Measurements from ENCODE around the gene GPR39. TPM values are rescaled to one million over a fixed set of nuclear protein-coding genes. Genes with fewer than 3 reads are reported as not detected.

Gene GPR39
- total RNA-seq, 2 experiments from 2014 or later, result 0.13 TPM; not detected in 1

DNA sequence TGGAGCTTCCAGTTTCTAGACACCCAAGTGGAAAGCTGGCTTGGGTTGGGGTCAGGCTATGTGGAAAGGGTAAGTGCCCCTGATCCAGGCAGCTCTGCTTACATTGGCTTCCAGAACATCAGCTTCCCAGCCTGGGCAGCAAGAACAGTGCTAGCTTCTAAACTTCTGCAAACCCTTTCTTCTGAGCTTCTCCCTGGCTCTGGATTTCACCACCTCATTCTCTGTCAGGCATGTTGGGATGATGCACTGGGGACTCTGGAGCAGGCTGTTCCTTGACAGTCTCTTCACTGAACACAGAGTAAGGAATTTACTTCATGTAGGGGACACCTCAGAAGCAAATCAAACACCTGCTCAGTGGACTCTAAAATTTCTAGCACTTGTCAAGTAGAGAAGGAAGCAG lies 180.6 kb downstream of the GPR39 start:
- CTCF ChIA-PET (ENCODE audit: unreplicated experiment), result no interaction called here

DNA sequence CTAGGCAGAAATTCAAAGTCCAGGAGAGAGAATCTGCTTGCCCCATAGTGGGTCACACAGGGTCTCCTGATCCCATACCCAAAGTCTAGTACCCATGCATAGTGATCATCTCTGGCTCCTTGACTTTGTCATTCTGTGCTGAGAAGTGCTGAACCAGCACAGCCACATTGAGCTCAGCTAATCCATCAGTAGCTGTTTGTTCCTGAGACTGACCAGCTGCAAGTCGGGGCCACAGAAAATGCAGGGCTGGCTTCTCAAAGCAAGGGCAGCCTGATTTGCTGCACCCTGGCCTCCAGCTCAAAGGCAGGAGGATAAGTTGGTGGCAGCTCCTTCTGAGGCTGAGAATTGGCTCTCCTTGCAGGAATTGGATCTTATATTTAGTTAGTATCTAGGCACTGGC lies 181.2 kb downstream of the GPR39 start:
- intact Hi-C loops (cut with micrococcal nuclease; ENCODE audit: unreplicated experiment), result no loop called here
- Histone ChIP-seq H3K4me2 (ENCODE audit: low read length) (no peak overlapping the region), H3K4me1 (ENCODE audit: insufficient read depth, low read length, poor library complexity, severe bottlenecking) (no peaks in the 10 kb centered on the region), H4K20me1 (ENCODE audit: insufficient read depth, low read length) (no peaks in the 10 kb centered on the region), H2AFZ (ENCODE audit: low read length) (no peak overlapping the region), H3K79me2 (ENCODE audit: insufficient read depth, low read depth, low read length) (no peaks in the 10 kb centered on the region), H3K9me2 (ENCODE audit: insufficient read depth, low read length) (no peaks in the 10 kb centered on the region), H3K27ac (ENCODE audit: low read depth, low read length, poor library complexity, severe bottlenecking) (no peak overlapping the region), H3K36me3 (ENCODE audit: insufficient read depth, low read length) (no peaks in the 10 kb centered on the region), H3K9me3 (ENCODE audit: low read length) (no peaks in the 10 kb centered on the region), H3K4me3 (ENCODE audit: low read depth, low read length, poor library complexity, severe bottlenecking) (no peak overlapping the region)
- no peak for DNase-seq (ENCODE audit: low spot score)
- BruUV-seq (replicated peaks), result no TSS peak
- CTCF ChIA-PET (ENCODE audit: unreplicated experiment), result no interaction called here
- TF ChIP-seq, protein P1, sequence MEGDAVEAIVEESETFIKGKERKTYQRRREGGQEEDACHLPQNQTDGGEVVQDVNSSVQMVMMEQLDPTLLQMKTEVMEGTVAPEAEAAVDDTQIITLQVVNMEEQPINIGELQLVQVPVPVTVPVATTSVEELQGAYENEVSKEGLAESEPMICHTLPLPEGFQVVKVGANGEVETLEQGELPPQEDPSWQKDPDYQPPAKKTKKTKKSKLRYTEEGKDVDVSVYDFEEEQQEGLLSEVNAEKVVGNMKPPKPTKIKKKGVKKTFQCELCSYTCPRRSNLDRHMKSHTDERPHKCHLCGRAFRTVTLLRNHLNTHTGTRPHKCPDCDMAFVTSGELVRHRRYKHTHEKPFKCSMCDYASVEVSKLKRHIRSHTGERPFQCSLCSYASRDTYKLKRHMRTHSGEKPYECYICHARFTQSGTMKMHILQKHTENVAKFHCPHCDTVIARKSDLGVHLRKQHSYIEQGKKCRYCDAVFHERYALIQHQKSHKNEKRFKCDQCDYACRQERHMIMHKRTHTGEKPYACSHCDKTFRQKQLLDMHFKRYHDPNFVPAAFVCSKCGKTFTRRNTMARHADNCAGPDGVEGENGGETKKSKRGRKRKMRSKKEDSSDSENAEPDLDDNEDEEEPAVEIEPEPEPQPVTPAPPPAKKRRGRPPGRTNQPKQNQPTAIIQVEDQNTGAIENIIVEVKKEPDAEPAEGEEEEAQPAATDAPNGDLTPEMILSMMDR (conservative IDR thresholded peaks at IDR 0.05; ENCODE audit: low read length), result no peak
- POLR2A ChIA-PET, result interaction anchor here (0.6 to 0.9 kb wide), 2 partner anchors 13 to 14 kb away, joined by 3 read pairs; no protein-coding TSS in a partner anchor

More for the DNA sequence above, 180.6 kb downstream of the GPR39 start:
- Histone ChIP-seq H2AFZ (ENCODE audit: low read length) (no peak overlapping the region), H4K20me1 (ENCODE audit: insufficient read depth, low read length) (no peaks in the 10 kb centered on the region), H3K9me2 (ENCODE audit: insufficient read depth, low read length) (no peaks in the 10 kb centered on the region), H3K79me2 (ENCODE audit: insufficient read depth, low read depth, low read length) (no peaks in the 10 kb centered on the region), H3K9me3 (ENCODE audit: low read length) (no peaks in the 10 kb centered on the region), H3K4me2 (ENCODE audit: low read length) (no peak overlapping the region), H3K27ac (ENCODE audit: low read depth, low read length, poor library complexity, severe bottlenecking) (no peak overlapping the region), H3K4me3 (ENCODE audit: low read depth, low read length, poor library complexity, severe bottlenecking) (no peak overlapping the region), H3K36me3 (ENCODE audit: insufficient read depth, low read length) (no peaks in the 10 kb centered on the region), H3K4me1 (ENCODE audit: insufficient read depth, low read length, poor library complexity, severe bottlenecking) (no peaks in the 10 kb centered on the region)
- POLR2A ChIA-PET, result no interaction called here
- TF ChIP-seq, protein P1 (conservative IDR thresholded peaks at IDR 0.05; ENCODE audit: low read length), result no peak
- TF ChIP-seq EZH2phosphoT487 (IDR thresholded peaks at IDR 0.05; ENCODE audit: borderline replicate concordance, low read depth, low read length), result no peak
- intact Hi-C loops (cut with micrococcal nuclease; ENCODE audit: unreplicated experiment), result no loop called here
- BruUV-seq (replicated peaks), result no TSS peak
- no peak for DNase-seq (ENCODE audit: low spot score)

DNA sequence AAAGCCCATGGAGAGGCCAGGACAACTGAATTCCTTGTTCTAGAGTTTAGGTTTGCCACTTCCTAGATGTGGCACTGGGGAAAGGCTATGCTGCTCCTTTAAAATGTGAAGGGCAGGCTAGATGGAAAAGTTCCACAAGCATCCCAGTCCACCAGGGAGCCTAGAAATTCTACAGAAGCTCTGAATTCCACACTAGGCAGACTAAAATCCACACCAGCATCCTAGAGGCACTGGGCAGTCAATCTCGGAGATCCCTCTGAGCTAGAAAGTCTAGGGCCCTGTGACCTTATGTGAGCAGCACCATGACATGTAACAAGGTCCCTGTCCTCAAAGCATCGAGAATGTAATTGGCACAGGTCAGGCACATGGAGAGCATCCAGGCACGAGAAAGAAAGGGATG lies 181.9 kb downstream of the GPR39 start:
- H3K27ac ChIP-seq (ENCODE audit: low read depth, low read length, poor library complexity, severe bottlenecking), result no peak overlapping the region
- no peak for TF ChIP-seq EZH2phosphoT487 (IDR thresholded peaks at IDR 0.05; ENCODE audit: borderline replicate concordance, low read depth, low read length)
- TF ChIP-seq, protein P1 (conservative IDR thresholded peaks at IDR 0.05; ENCODE audit: low read length), result no peak
- no peaks in the 10 kb centered on the region for H3K4me1 ChIP-seq (ENCODE audit: insufficient read depth, low read length, poor library complexity, severe bottlenecking)
- ChIA-PET POLR2A (no interaction called here), CTCF (ENCODE audit: unreplicated experiment) (no interaction called here)
- no peak for DNase-seq (ENCODE audit: low spot score)
- H3K4me3 ChIP-seq (ENCODE audit: low read depth, low read length, poor library complexity, severe bottlenecking), result no peak overlapping the region
- no peaks in the 10 kb centered on the region for H3K79me2 ChIP-seq (ENCODE audit: insufficient read depth, low read depth, low read length)
- no peaks in the 10 kb centered on the region for H3K9me3 ChIP-seq (ENCODE audit: low read length)
- intact Hi-C loops (cut with micrococcal nuclease; ENCODE audit: unreplicated experiment), result no loop called here
- H2AFZ ChIP-seq (ENCODE audit: low read length), result no peak overlapping the region
- no peaks in the 10 kb centered on the region for H4K20me1 ChIP-seq (ENCODE audit: insufficient read depth, low read length)
- no peaks in the 10 kb centered on the region for H3K36me3 ChIP-seq (ENCODE audit: insufficient read depth, low read length)
- no peak overlapping the region for H3K4me2 ChIP-seq (ENCODE audit: low read length)
- BruUV-seq (replicated peaks), result no TSS peak
- H3K9me2 ChIP-seq (ENCODE audit: insufficient read depth, low read length), result no peaks in the 10 kb centered on the region
